ENCODE data around the gene PDF.
A peak's percentile ranks its signal among the peaks of the same experiment; 100 is the strongest.

The PDF gene
- 0.26 to 2.1 (median 2.1) reads per million in 3 donors for total RNA-seq

- peak; percentile 76 to 80 (median 78) for DNase-seq
- H3K36me3 ChIP-seq (ENCODE audit: control insufficient read depth, insufficient read depth, low read length): peaks cover 29% of the 10 kb centered on the region
- no peaks in the 10 kb centered on the region for H3K9me3 ChIP-seq (ENCODE audit: control insufficient read depth, low read length)
- H3K27me3 ChIP-seq (replicated peaks; ENCODE audit: control insufficient read depth, insufficient read depth, low read length, poor library complexity, severe bottlenecking): no peaks in the 10 kb centered on the region
- H3K4me3 ChIP-seq (ENCODE audit: insufficient read depth, low read depth, low read length, poor library complexity, severe bottlenecking): peak within 1 kb of the TSS; percentile 72
- peak within 1 kb of the TSS; percentile 74 for H3K27ac ChIP-seq (ENCODE audit: insufficient read depth, low read length, poor library complexity, severe bottlenecking)
- H3K4me1 ChIP-seq (ENCODE audit: control insufficient read depth, insufficient read depth, low read length, poor library complexity, severe bottlenecking): peaks cover 19% of the 10 kb centered on the region
Observed at GRCh38 chr16:69330286-69331109, at the start of gene PDF. Gene PDF (minus strand): TSS chr16:69330588. CDS start chr16:69330570, 18 bp downstream.

- H3K27me3 ChIP-seq (replicated peaks; ENCODE audit: control insufficient read depth, insufficient read depth, low read length, poor library complexity, severe bottlenecking): no peaks in the 10 kb centered on the region
- H3K9me3 ChIP-seq (ENCODE audit: control insufficient read depth, low read length): no peaks in the 10 kb centered on the region
- H3K4me3 ChIP-seq (ENCODE audit: insufficient read depth, low read depth, low read length, poor library complexity, severe bottlenecking): no peak overlapping the region
- H3K4me1 ChIP-seq (ENCODE audit: control insufficient read depth, insufficient read depth, low read length, poor library complexity, severe bottlenecking): no peaks in the 10 kb centered on the region
- peaks cover 45% of the 10 kb centered on the region for H3K36me3 ChIP-seq (ENCODE audit: control insufficient read depth, insufficient read depth, low read length)
- H3K27ac ChIP-seq (ENCODE audit: insufficient read depth, low read length, poor library complexity, severe bottlenecking): no peak overlapping the region
- no peak for DNase-seq
Observed at GRCh38 chr16:69378760-69379159, 48.4 kb upstream of the PDF start.

GRCh38 chr16:69378036-69378435 is 47.6 kb upstream of the PDF start:
- Histone ChIP-seq H3K27me3 (replicated peaks; ENCODE audit: control insufficient read depth, insufficient read depth, low read length, poor library complexity, severe bottlenecking) (no peaks in the 10 kb centered on the region), H3K4me3 (ENCODE audit: insufficient read depth, low read depth, low read length, poor library complexity, severe bottlenecking) (no peak overlapping the region), H3K4me1 (ENCODE audit: control insufficient read depth, insufficient read depth, low read length, poor library complexity, severe bottlenecking) (no peaks in the 10 kb centered on the region), H3K27ac (ENCODE audit: insufficient read depth, low read length, poor library complexity, severe bottlenecking) (no peak overlapping the region), H3K36me3 (ENCODE audit: control insufficient read depth, insufficient read depth, low read length) (peaks cover 38% of the 10 kb centered on the region), H3K9me3 (ENCODE audit: control insufficient read depth, low read length) (no peaks in the 10 kb centered on the region)
- DNase-seq: no peak

GRCh38 chr16:69376393-69377059 is 46.1 kb upstream of the PDF start:
- Histone ChIP-seq H3K36me3 (ENCODE audit: control insufficient read depth, insufficient read depth, low read length) (peaks cover 31% of the 10 kb centered on the region), H3K4me1 (ENCODE audit: control insufficient read depth, insufficient read depth, low read length, poor library complexity, severe bottlenecking) (no peaks in the 10 kb centered on the region), H3K27ac (ENCODE audit: insufficient read depth, low read length, poor library complexity, severe bottlenecking) (no peak overlapping the region), H3K4me3 (ENCODE audit: insufficient read depth, low read depth, low read length, poor library complexity, severe bottlenecking) (no peak overlapping the region), H3K9me3 (ENCODE audit: control insufficient read depth, low read length) (no peaks in the 10 kb centered on the region), H3K27me3 (replicated peaks; ENCODE audit: control insufficient read depth, insufficient read depth, low read length, poor library complexity, severe bottlenecking) (no peaks in the 10 kb centered on the region)
- DNase-seq: no peak

- H3K36me3 ChIP-seq (ENCODE audit: control insufficient read depth, insufficient read depth, low read length): peaks cover 32% of the 10 kb centered on the region
- DNase-seq: no peak
- no peak overlapping the region for H3K27ac ChIP-seq (ENCODE audit: insufficient read depth, low read length, poor library complexity, severe bottlenecking)
- H3K4me3 ChIP-seq (ENCODE audit: insufficient read depth, low read depth, low read length, poor library complexity, severe bottlenecking): no peak overlapping the region
- no peaks in the 10 kb centered on the region for H3K9me3 ChIP-seq (ENCODE audit: control insufficient read depth, low read length)
- no peaks in the 10 kb centered on the region for H3K27me3 ChIP-seq (replicated peaks; ENCODE audit: control insufficient read depth, insufficient read depth, low read length, poor library complexity, severe bottlenecking)
- no peaks in the 10 kb centered on the region for H3K4me1 ChIP-seq (ENCODE audit: control insufficient read depth, insufficient read depth, low read length, poor library complexity, severe bottlenecking)
Observed at GRCh38 chr16:69373019-69373418, 42.6 kb upstream of the PDF start.

GRCh38 chr16:69371564-69371963 is 41.2 kb upstream of the PDF start:
- H3K4me3 ChIP-seq (ENCODE audit: insufficient read depth, low read depth, low read length, poor library complexity, severe bottlenecking): no peak overlapping the region
- no peak overlapping the region for H3K27ac ChIP-seq (ENCODE audit: insufficient read depth, low read length, poor library complexity, severe bottlenecking)
- DNase-seq: no peak
- no peaks in the 10 kb centered on the region for H3K27me3 ChIP-seq (replicated peaks; ENCODE audit: control insufficient read depth, insufficient read depth, low read length, poor library complexity, severe bottlenecking)
- H3K4me1 ChIP-seq (ENCODE audit: control insufficient read depth, insufficient read depth, low read length, poor library complexity, severe bottlenecking): no peaks in the 10 kb centered on the region
- no peaks in the 10 kb centered on the region for H3K9me3 ChIP-seq (ENCODE audit: control insufficient read depth, low read length)
- peaks cover 43% of the 10 kb centered on the region for H3K36me3 ChIP-seq (ENCODE audit: control insufficient read depth, insufficient read depth, low read length)

GRCh38 chr16:69368866-69369265 is 38.5 kb upstream of the PDF start:
- no peaks in the 10 kb centered on the region for H3K4me1 ChIP-seq (ENCODE audit: control insufficient read depth, insufficient read depth, low read length, poor library complexity, severe bottlenecking)
- no peak overlapping the region for H3K4me3 ChIP-seq (ENCODE audit: insufficient read depth, low read depth, low read length, poor library complexity, severe bottlenecking)
- no peaks in the 10 kb centered on the region for H3K9me3 ChIP-seq (ENCODE audit: control insufficient read depth, low read length)
- H3K27ac ChIP-seq (ENCODE audit: insufficient read depth, low read length, poor library complexity, severe bottlenecking): no peak overlapping the region
- H3K27me3 ChIP-seq (replicated peaks; ENCODE audit: control insufficient read depth, insufficient read depth, low read length, poor library complexity, severe bottlenecking): no peaks in the 10 kb centered on the region
- DNase-seq: no peak
- H3K36me3 ChIP-seq (ENCODE audit: control insufficient read depth, insufficient read depth, low read length): peaks cover 65% of the 10 kb centered on the region

GRCh38 chr16:69367980-69368379 is 37.6 kb upstream of the PDF start:
- Histone ChIP-seq H3K36me3 (ENCODE audit: control insufficient read depth, insufficient read depth, low read length) (peaks cover 70% of the 10 kb centered on the region), H3K27ac (ENCODE audit: insufficient read depth, low read length, poor library complexity, severe bottlenecking) (no peak overlapping the region), H3K27me3 (replicated peaks; ENCODE audit: control insufficient read depth, insufficient read depth, low read length, poor library complexity, severe bottlenecking) (no peaks in the 10 kb centered on the region), H3K4me1 (ENCODE audit: control insufficient read depth, insufficient read depth, low read length, poor library complexity, severe bottlenecking) (no peaks in the 10 kb centered on the region), H3K4me3 (ENCODE audit: insufficient read depth, low read depth, low read length, poor library complexity, severe bottlenecking) (no peak overlapping the region), H3K9me3 (ENCODE audit: control insufficient read depth, low read length) (no peaks in the 10 kb centered on the region)
- DNase-seq: no peak

GRCh38 chr16:69366431-69366830 is 36.0 kb upstream of the PDF start:
- H3K27me3 ChIP-seq (replicated peaks; ENCODE audit: control insufficient read depth, insufficient read depth, low read length, poor library complexity, severe bottlenecking): no peaks in the 10 kb centered on the region
- H3K36me3 ChIP-seq (ENCODE audit: control insufficient read depth, insufficient read depth, low read length): peaks cover 66% of the 10 kb centered on the region
- no peak for DNase-seq
- H3K4me1 ChIP-seq (ENCODE audit: control insufficient read depth, insufficient read depth, low read length, poor library complexity, severe bottlenecking): no peaks in the 10 kb centered on the region
- H3K4me3 ChIP-seq (ENCODE audit: insufficient read depth, low read depth, low read length, poor library complexity, severe bottlenecking): no peak overlapping the region
- no peaks in the 10 kb centered on the region for H3K9me3 ChIP-seq (ENCODE audit: control insufficient read depth, low read length)
- no peak overlapping the region for H3K27ac ChIP-seq (ENCODE audit: insufficient read depth, low read length, poor library complexity, severe bottlenecking)

GRCh38 chr16:69365901-69366300 is 35.5 kb upstream of the PDF start:
- no peak for DNase-seq
- Histone ChIP-seq H3K9me3 (ENCODE audit: control insufficient read depth, low read length) (no peaks in the 10 kb centered on the region), H3K4me3 (ENCODE audit: insufficient read depth, low read depth, low read length, poor library complexity, severe bottlenecking) (no peak overlapping the region), H3K4me1 (ENCODE audit: control insufficient read depth, insufficient read depth, low read length, poor library complexity, severe bottlenecking) (no peaks in the 10 kb centered on the region), H3K36me3 (ENCODE audit: control insufficient read depth, insufficient read depth, low read length) (peaks cover 64% of the 10 kb centered on the region), H3K27me3 (replicated peaks; ENCODE audit: control insufficient read depth, insufficient read depth, low read length, poor library complexity, severe bottlenecking) (no peaks in the 10 kb centered on the region), H3K27ac (ENCODE audit: insufficient read depth, low read length, poor library complexity, severe bottlenecking) (no peak overlapping the region)
